A549 (cell line): ENCODE data around the gene FBXW12.

Experiments used
- ATOH8 ChIP-seq: fragments of 250-450 bp; sonication (Bioruptor Pico); IDR thresholded peaks from 2 replicates; pipeline ENCODE4 v1.5.0; 2020; ENCODE audit warnings: low read depth, mild to moderate bottlenecking, moderate library complexity
- CTCF ChIP-seq: fragments of >200 bp; sonication (Bioruptor Twin); formaldehyde crosslinking; IDR thresholded peaks from 3 replicates; pipeline ENCODE4 v1.5.1; 2016
- ELK1 ChIP-seq: fragments of 150-350 bp; IDR thresholded peaks from 2 replicates; pipeline ENCODE4 v1.6.1; 2014; ENCODE audit warnings: low read depth, mild to moderate bottlenecking, low read length
- JUN ChIP-seq, 2 experiments: fragments of >200 bp; sonication (Bioruptor Twin); formaldehyde crosslinking; IDR thresholded peaks; 2 replicates in 1 of 2; 3 replicates in 1 of 2; pipeline ENCODE4 v1.6.1; 2016 to 2017
- MAFK ChIP-seq: fragments of 450-650 bp; IDR thresholded peaks from 2 replicates; pipeline ENCODE4 v1.6.1; 2014; ENCODE audit not compliant: partially characterized antibody
- POLR2A ChIP-seq: IDR thresholded peaks from 2 replicates; pipeline ENCODE4 v1.6.1; 2012; ENCODE audit warnings: mild to moderate bottlenecking, low read length
- RFX5 ChIP-seq: fragments of 450-650 bp; IDR thresholded peaks from 2 replicates; pipeline ENCODE4 v1.7.1; 2014; ENCODE audit warnings: antibody characterized with exemption, mild to moderate bottlenecking, moderate library complexity

- TF ChIP-seq CTCF (no peak), MAFK (no peak), ELK1 (no peak), POLR2A (no peak), RFX5 (no peak), ATOH8 (CRISPR knock-in tag) (no peak), JUN (IDR thresholded peaks at IDR 0.05) (no peak)
These were observed 55.1 kb downstream of the FBXW12 start for GRCh38 chr3:48426944-48427629.
